ENCODE measurements around the gene KCNJ9. TPM values are rescaled to one million over a fixed set of nuclear protein-coding genes. Genes with fewer than 3 reads are reported as not detected.

Gene KCNJ9
- total and polyA plus RNA-seq, 2 of the 13 experiments (the other 11 are each of a cell fraction or from before 2014, with no cell fraction given): not detected

- TF ChIP-seq, protein P1, sequence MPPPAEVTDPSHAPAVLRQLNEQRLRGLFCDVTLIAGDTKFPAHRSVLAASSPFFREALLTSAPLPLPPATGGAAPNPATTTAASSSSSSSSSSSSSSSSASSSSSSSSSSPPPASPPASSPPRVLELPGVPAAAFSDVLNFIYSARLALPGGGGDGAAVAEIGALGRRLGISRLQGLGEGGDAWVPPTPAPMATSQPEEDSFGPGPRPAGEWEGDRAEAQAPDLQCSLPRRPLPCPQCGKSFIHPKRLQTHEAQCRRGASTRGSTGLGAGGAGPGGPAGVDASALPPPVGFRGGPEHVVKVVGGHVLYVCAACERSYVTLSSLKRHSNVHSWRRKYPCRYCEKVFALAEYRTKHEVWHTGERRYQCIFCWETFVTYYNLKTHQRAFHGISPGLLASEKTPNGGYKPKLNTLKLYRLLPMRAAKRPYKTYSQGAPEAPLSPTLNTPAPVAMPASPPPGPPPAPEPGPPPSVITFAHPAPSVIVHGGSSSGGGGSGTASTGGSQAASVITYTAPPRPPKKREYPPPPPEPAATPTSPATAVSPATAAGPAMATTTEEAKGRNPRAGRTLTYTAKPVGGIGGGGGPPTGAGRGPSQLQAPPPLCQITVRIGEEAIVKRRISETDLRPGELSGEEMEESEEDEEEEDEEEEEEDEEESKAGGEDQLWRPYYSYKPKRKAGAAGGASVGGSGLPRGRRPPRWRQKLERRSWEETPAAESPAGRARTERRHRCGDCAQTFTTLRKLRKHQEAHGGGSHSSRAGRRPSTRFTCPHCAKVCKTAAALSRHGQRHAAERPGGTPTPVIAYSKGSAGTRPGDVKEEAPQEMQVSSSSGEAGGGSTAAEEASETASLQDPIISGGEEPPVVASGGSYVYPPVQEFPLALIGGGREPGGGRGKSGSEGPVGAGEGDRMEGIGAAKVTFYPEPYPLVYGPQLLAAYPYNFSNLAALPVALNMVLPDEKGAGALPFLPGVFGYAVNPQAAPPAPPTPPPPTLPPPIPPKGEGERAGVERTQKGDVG (CRISPR knock-in tag; IDR thresholded peaks at IDR 0.05; ENCODE audit: borderline replicate concordance): no peak
- TF ChIP-seq HNRNPLL (IDR thresholded peaks at IDR 0.05; ENCODE audit: low read depth, low read length, poor library complexity, severe bottlenecking): no peak
- no peak for TF ChIP-seq NCOA1 (CRISPR knock-in tag; IDR thresholded peaks at IDR 0.05)
- TF ChIP-seq GPBP1L1 (CRISPR knock-in tag; IDR thresholded peaks at IDR 0.05): no peak
- TF ChIP-seq ISL2 (CRISPR knock-in tag; IDR thresholded peaks at IDR 0.05): no peak
- no peak for TF ChIP-seq ZNF572 (CRISPR knock-in tag; IDR thresholded peaks at IDR 0.05)
- no peak for TF ChIP-seq ZNF335 (CRISPR knock-in tag; IDR thresholded peaks at IDR 0.05)
- TF ChIP-seq NCOA2 (CRISPR knock-in tag; IDR thresholded peaks at IDR 0.05): no peak
- TF ChIP-seq, protein P2, sequence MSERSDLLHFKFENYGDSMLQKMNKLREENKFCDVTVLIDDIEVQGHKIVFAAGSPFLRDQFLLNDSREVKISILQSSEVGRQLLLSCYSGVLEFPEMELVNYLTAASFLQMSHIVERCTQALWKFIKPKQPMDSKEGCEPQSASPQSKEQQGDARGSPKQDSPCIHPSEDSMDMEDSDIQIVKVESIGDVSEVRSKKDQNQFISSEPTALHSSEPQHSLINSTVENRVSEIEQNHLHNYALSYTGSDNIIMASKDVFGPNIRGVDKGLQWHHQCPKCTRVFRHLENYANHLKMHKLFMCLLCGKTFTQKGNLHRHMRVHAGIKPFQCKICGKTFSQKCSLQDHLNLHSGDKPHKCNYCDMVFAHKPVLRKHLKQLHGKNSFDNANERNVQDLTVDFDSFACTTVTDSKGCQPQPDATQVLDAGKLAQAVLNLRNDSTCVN (CRISPR knock-in tag; IDR thresholded peaks at IDR 0.05; ENCODE audit: borderline replicate concordance): no peak
- TF ChIP-seq ZFP37 (CRISPR knock-in tag; IDR thresholded peaks at IDR 0.05; ENCODE audit: borderline replicate concordance): no peak
- TF ChIP-seq ZBTB38 (CRISPR knock-in tag; IDR thresholded peaks at IDR 0.05): no peak
- no peak for TF ChIP-seq SRF (IDR thresholded peaks at IDR 0.05; ENCODE audit: low read depth, low read length)
- TF ChIP-seq CEBPB (IDR thresholded peaks at IDR 0.05; ENCODE audit: borderline replicate concordance, low read depth, low read length): peak; percentile 57; the same call in 1 of the 2 replicates
- TF ChIP-seq ZNF510 (CRISPR knock-in tag; IDR thresholded peaks at IDR 0.05; ENCODE audit: low read depth): no peak
- TF ChIP-seq FOXA1 (IDR thresholded peaks at IDR 0.05): no peak
- peak; percentile 52; the same call in 1 of the 2 replicates for TF ChIP-seq FOXA1 (CRISPR knock-in tag; IDR thresholded peaks at IDR 0.05)
- no peak for TF ChIP-seq PRMT3 (CRISPR knock-in tag; IDR thresholded peaks at IDR 0.05; ENCODE audit: borderline replicate concordance, low read depth)
- TF ChIP-seq EP300 (IDR thresholded peaks at IDR 0.05; ENCODE audit: low read depth in 2 of 2, low read length in 2 of 2): peak; percentile 13 to 51; a peak in 2 of 4 replicates
- no peak; the same call in 1 of the 2 replicates for TF ChIP-seq EP300 (CRISPR knock-in tag; IDR thresholded peaks at IDR 0.05; ENCODE audit: borderline replicate concordance)
Measured at GRCh38 chr1:160124705-160125478, 43.6 kb downstream of the KCNJ9 start (continued).
